ENCODE results near the gene ANKRD11.

The ANKRD11 gene

GRCh38 chr16:89505204-89506112, 15.1 kb upstream of the ANKRD11 start:
- Histone ChIP-seq H3K9me3 (replicated peaks; ENCODE audit: insufficient read depth, low read length) (no peaks in the 10 kb centered on the region), H3F3A (ENCODE audit: insufficient read depth, low read length) (no peaks in the 10 kb centered on the region), H3K4me3 (ENCODE audit: low read length) (no peak overlapping the region), H3K36me3 (replicated peaks; ENCODE audit: insufficient read depth, low read length) (no peaks in the 10 kb centered on the region), H3K27ac (ENCODE audit: low read length) (no peak overlapping the region), H2AFZ (ENCODE audit: low read length) (no peak overlapping the region), H4K20me1 (ENCODE audit: insufficient read depth, low read length) (no peaks in the 10 kb centered on the region), H3K79me2 (ENCODE audit: low read length) (peaks cover 19% of the 10 kb centered on the region), H3K4me2 (ENCODE audit: low read depth, low read length) (no peak overlapping the region), H3K27me3 (replicated peaks; ENCODE audit: insufficient read depth, low read length) (no peaks in the 10 kb centered on the region), H3K9me2 (replicated peaks; ENCODE audit: insufficient read depth, low read length) (no peaks in the 10 kb centered on the region), H3K9ac (ENCODE audit: low read length) (no peak overlapping the region), H3K4me1 (ENCODE audit: low read length) (no peaks in the 10 kb centered on the region)
- no peak for TF ChIP-seq CTCF (IDR thresholded peaks at IDR 0.05; ENCODE audit: low read length)
- TF ChIP-seq EZH2 (optimal IDR thresholded peaks at IDR 0.05; ENCODE audit: low read depth, low read length): no peak
- no peak for TF ChIP-seq EZH2phosphoT487 (IDR thresholded peaks at IDR 0.05; ENCODE audit: low read length)
- DNase-seq: no peak

- peaks cover 8% of the 10 kb centered on the region for H3K79me2 ChIP-seq (ENCODE audit: low read length)
- H3F3A ChIP-seq (ENCODE audit: insufficient read depth, low read length): no peaks in the 10 kb centered on the region
- H3K9me3 ChIP-seq (replicated peaks; ENCODE audit: insufficient read depth, low read length): no peaks in the 10 kb centered on the region
- no peaks in the 10 kb centered on the region for H3K36me3 ChIP-seq (replicated peaks; ENCODE audit: insufficient read depth, low read length)
- no peak overlapping the region for H3K4me3 ChIP-seq (ENCODE audit: low read length)
- H3K27ac ChIP-seq (ENCODE audit: low read length): no peak overlapping the region
- H3K27me3 ChIP-seq (replicated peaks; ENCODE audit: insufficient read depth, low read length): no peaks in the 10 kb centered on the region
- TF ChIP-seq EZH2 (optimal IDR thresholded peaks at IDR 0.05; ENCODE audit: low read depth, low read length): no peak
- H3K9ac ChIP-seq (ENCODE audit: low read length): no peak overlapping the region
- DNase-seq: no peak
- H3K9me2 ChIP-seq (replicated peaks; ENCODE audit: insufficient read depth, low read length): no peaks in the 10 kb centered on the region
- H2AFZ ChIP-seq (ENCODE audit: low read length): no peak overlapping the region
- H4K20me1 ChIP-seq (ENCODE audit: insufficient read depth, low read length): no peaks in the 10 kb centered on the region
- H3K4me1 ChIP-seq (ENCODE audit: low read length): no peaks in the 10 kb centered on the region
- no peak overlapping the region for H3K4me2 ChIP-seq (ENCODE audit: low read depth, low read length)
Observed at GRCh38 chr16:89504091-89504490, 13.7 kb upstream of the ANKRD11 start.

GRCh38 chr16:89502081-89502843, 11.9 kb upstream of the ANKRD11 start:
- Histone ChIP-seq H3K4me1 (ENCODE audit: low read length) (no peaks in the 10 kb centered on the region), H3K4me3 (ENCODE audit: low read length) (no peak overlapping the region), H3K79me2 (ENCODE audit: low read length) (no peaks in the 10 kb centered on the region), H2AFZ (ENCODE audit: low read length) (no peak overlapping the region), H3K27me3 (replicated peaks; ENCODE audit: insufficient read depth, low read length) (no peaks in the 10 kb centered on the region), H3K27ac (ENCODE audit: low read length) (no peak overlapping the region), H3K9ac (ENCODE audit: low read length) (no peak overlapping the region), H3F3A (ENCODE audit: insufficient read depth, low read length) (no peaks in the 10 kb centered on the region), H3K4me2 (ENCODE audit: low read depth, low read length) (no peak overlapping the region), H3K9me3 (replicated peaks; ENCODE audit: insufficient read depth, low read length) (no peaks in the 10 kb centered on the region), H3K36me3 (replicated peaks; ENCODE audit: insufficient read depth, low read length) (no peaks in the 10 kb centered on the region), H4K20me1 (ENCODE audit: insufficient read depth, low read length) (no peaks in the 10 kb centered on the region), H3K9me2 (replicated peaks; ENCODE audit: insufficient read depth, low read length) (no peaks in the 10 kb centered on the region)
- no peak for TF ChIP-seq CTCF (IDR thresholded peaks at IDR 0.05; ENCODE audit: low read length)
- no peak for TF ChIP-seq EZH2 (optimal IDR thresholded peaks at IDR 0.05; ENCODE audit: low read depth, low read length)
- TF ChIP-seq EZH2phosphoT487 (IDR thresholded peaks at IDR 0.05; ENCODE audit: low read length): no peak
- DNase-seq: no peak

Measured in MM.1S (cell line).